Measurements from ENCODE around the gene RASSF3.

- TF ChIP-seq MBNL3 (CRISPR knock-in tag; conservative IDR thresholded peaks at IDR 0.05) = no peak
- TF ChIP-seq ZNF446 (CRISPR knock-in tag; IDR thresholded peaks at IDR 0.05) = no peak
- no peak for TF ChIP-seq ZNF619 (CRISPR knock-in tag; IDR thresholded peaks at IDR 0.05)
- TF ChIP-seq ZNF274 (CRISPR knock-in tag; IDR thresholded peaks at IDR 0.05) = no peak
- no peak for TF ChIP-seq USF2 (IDR thresholded peaks at IDR 0.05; ENCODE audit: low read depth, low read length)
- TF ChIP-seq USF2 (CRISPR knock-in tag; IDR thresholded peaks at IDR 0.05; ENCODE audit: borderline replicate concordance) = no peak
- TF ChIP-seq ZNF800 (CRISPR knock-in tag; IDR thresholded peaks at IDR 0.05) = no peak
- no peak for TF ChIP-seq ZNF318 (CRISPR knock-in tag; IDR thresholded peaks at IDR 0.05)
- no peak for TF ChIP-seq TFAP4 (IDR thresholded peaks at IDR 0.05; ENCODE audit: borderline replicate concordance, low read depth)
- TF ChIP-seq LRRFIP1 (CRISPR knock-in tag; conservative IDR thresholded peaks at IDR 0.05) = no peak
- no peak for TF ChIP-seq SMAD3 (CRISPR knock-in tag; IDR thresholded peaks at IDR 0.05)
- TF ChIP-seq NCOA2 (CRISPR knock-in tag; IDR thresholded peaks at IDR 0.05) = no peak
Observed at GRCh38 chr12:64688219-64688618, 77.9 kb downstream of the RASSF3 start.

Measured in HepG2 (cell line).